Endothelial cell of umbilical vein (primary cell): ENCODE results near the gene DAW1. TPM values are rescaled to one million over a fixed set of nuclear protein-coding genes. Genes with fewer than 3 reads are reported as not detected.

Source experiments
- BruUV-seq: library from RNA; stranded (reverse); fragments of 400-500 nt; replicated peaks from 2 replicates; lab custom pipeline; 2021; lab: Mats Ljungman, UMichigan
- CTCF ChIA-PET: fragments of 300-600, 350-600 bp; sonication (Branson Sonifier 250); formaldehyde crosslinking; loops from one replicate; lab custom pipeline; 2021; ENCODE audit warnings: antibody characterized with exemption, inconsistent platforms; lab: Charles Lee
- POLR2A ChIA-PET: fragments of 300-600, 350-600 bp; sonication (Branson Sonifier 250); formaldehyde crosslinking; loops from one replicate; lab custom pipeline; 2021; ENCODE audit warnings: antibody characterized with exemption, inconsistent platforms; lab: Charles Lee
- DNase-seq: peaks from one replicate; pipeline ENCODE4 v3.0.0-alpha.2; 2011; ENCODE audit warnings: low read depth, low spot score
- FAIRE-seq: peaks from 2 replicates; lab custom pipeline; 2011; peaks lifted over from hg19 to GRCh38; lab: Jason Lieb, UNC
- H2AFZ ChIP-seq: 2 replicates; pipeline ENCODE4 v1.6.0; 2012; ENCODE audit warnings: low read depth, low read length, control low read depth, inconsistent platforms
- H3K27ac ChIP-seq: 2 replicates; pipeline ENCODE4 v1.5.1; 2011; ENCODE audit warnings: low read depth, mild to moderate bottlenecking, control low read depth, low read length, moderate library complexity; ENCODE audit not compliant: insufficient read depth
- H3K27me3 ChIP-seq, 2 experiments: 2 replicates each; pipeline versions ENCODE4 v1.6.0 to v1.6.1; 2011; ENCODE audit warnings: low read length in 2 of 2, mixed read lengths in 1 of 2; ENCODE audit not compliant: control insufficient read depth in 2 of 2, insufficient read depth in 2 of 2
- H3K36me3 ChIP-seq, 2 experiments: 2 replicates in 1 of 2; 3 replicates in 1 of 2; pipeline ENCODE4 v1.5.1; 2011; ENCODE audit warnings: low read length in 2 of 2, mild to moderate bottlenecking in 1 of 2, moderate library complexity in 1 of 2; ENCODE audit not compliant: control insufficient read depth in 2 of 2, insufficient read depth in 2 of 2; ENCODE audit errors: extremely low read depth in 1 of 2
- H3K4me1 ChIP-seq: 3 replicates; pipeline ENCODE4 v1.5.1; 2011; ENCODE audit warnings: mild to moderate bottlenecking, low read length; ENCODE audit not compliant: control insufficient read depth, insufficient read depth; ENCODE audit errors: extremely low read depth
- H3K4me2 ChIP-seq: 2 replicates; pipeline ENCODE4 v1.6.1; 2011; ENCODE audit warnings: low read length, control low read depth, mixed read lengths; ENCODE audit not compliant: insufficient read depth
- H3K4me3 ChIP-seq, 3 experiments: fragments of 200-600 bp in 1 of 3; sonication (generic), shearing (Covaris generic) in 1 of 3; replicated peaks in 1 of 3; 2 replicates each; pipeline ENCODE4 v1.5.1; 2011 to 2016; ENCODE audit warnings: control low read depth in 3 of 3, low read length in 3 of 3, mild to moderate bottlenecking in 2 of 3, inconsistent platforms in 1 of 3, low read depth in 1 of 3, moderate library complexity in 1 of 3; ENCODE audit not compliant: insufficient read depth in 1 of 3
- H3K79me2 ChIP-seq: 2 replicates; pipeline ENCODE4 v1.6.0; 2012; ENCODE audit warnings: low read length, inconsistent platforms; ENCODE audit not compliant: control insufficient read depth, insufficient read depth
- H3K9ac ChIP-seq: replicated peaks from 2 replicates; pipeline ENCODE3; 2011; ENCODE audit warnings: low read length, control low read depth; ENCODE audit not compliant: insufficient read depth; ENCODE audit errors: extremely low read depth
- H3K9me1 ChIP-seq: replicated peaks from 3 replicates; pipeline ENCODE4 v1.6.0; 2011; ENCODE audit warnings: mild to moderate bottlenecking, low read length; ENCODE audit not compliant: control insufficient read depth, insufficient read depth; ENCODE audit errors: extremely low read depth
- H3K9me3 ChIP-seq: replicated peaks from 2 replicates; pipeline ENCODE4 v1.5.1; 2012; ENCODE audit warnings: low read length, inconsistent platforms; ENCODE audit not compliant: control insufficient read depth, insufficient read depth
- H4K20me1 ChIP-seq: replicated peaks from 2 replicates; pipeline ENCODE3; 2011; ENCODE audit warnings: mild to moderate bottlenecking, low read length; ENCODE audit not compliant: control insufficient read depth, insufficient read depth; ENCODE audit errors: extremely low read depth
- EZH2 ChIP-seq: IDR thresholded peaks from 2 replicates; pipeline ENCODE4 v1.6.1; 2012; ENCODE audit warnings: borderline replicate concordance, low read depth, mild to moderate bottlenecking, moderate library complexity, low read length, inconsistent platforms; ENCODE audit not compliant: severe bottlenecking
- FOS ChIP-seq: IDR thresholded peaks from 2 replicates; pipeline ENCODE4 v1.6.1; 2011; ENCODE audit warnings: mild to moderate bottlenecking, low read length, moderate library complexity, borderline replicate concordance; ENCODE audit not compliant: insufficient read depth
- GATA2 ChIP-seq: IDR thresholded peaks from 2 replicates; pipeline ENCODE4 v1.7.0; 2011; ENCODE audit warnings: low read depth, mild to moderate bottlenecking, moderate library complexity, mixed read lengths, low read length; ENCODE audit not compliant: insufficient read length, insufficient read depth
- JUN ChIP-seq: IDR thresholded peaks from 2 replicates; pipeline ENCODE4 v1.6.1; 2011; ENCODE audit warnings: borderline replicate concordance, low read depth; ENCODE audit not compliant: insufficient read length, insufficient read depth
- MAX ChIP-seq: IDR thresholded peaks from 2 replicates; pipeline ENCODE4 v1.6.1; 2011; ENCODE audit not compliant: insufficient read depth, insufficient read length
- MYC ChIP-seq: IDR thresholded peaks from one replicate; pipeline ENCODE4 v1.6.1; 2011; ENCODE audit warnings: mild to moderate bottlenecking, low read depth, low read length
- POLR2A ChIP-seq: IDR thresholded peaks from 2 replicates; pipeline ENCODE4 v1.6.1; 2012; ENCODE audit warnings: low read depth, mild to moderate bottlenecking, control low read depth, low read length
- POLR2AphosphoS5 ChIP-seq: IDR thresholded peaks from 2 replicates; pipeline ENCODE4 v1.6.1; 2012; ENCODE audit warnings: low read depth, mild to moderate bottlenecking, control low read depth, low read length, moderate library complexity; ENCODE audit not compliant: insufficient read depth
- dilution Hi-C: fragments of 300-500 bp; cut with MboI; formaldehyde crosslinking; loops from one replicate; pipeline ENCODE4 v1.15.0; 2019; ENCODE audit warnings: low sequenced_read_pairs; ENCODE audit not compliant: extremely low pct_ligation_motif_present
- intact Hi-C: fragments of 100-400 bp; cut with micrococcal nuclease; formaldehyde crosslinking; loops from one replicate; pipeline ENCODE4 v1.10.0; 2022
- polyA plus RNA-seq, 4 experiments: library from polyadenylated mRNA; depleted of rRNA in 3 of 4; stranded (reverse) in 3 of 4; unstranded in 1 of 4; fragments of >200 nt; gene quantifications; 2 replicates each; pipeline versions ENCODE4 v1.2.1 to v1.2.3, GENCODE V29; 2011 to 2012; ENCODE audit warnings: missing spikeins in 1 of 4
- total RNA-seq: library from RNA; stranded (reverse); gene quantifications from 2 replicates; pipeline ENCODE4 v1.2.3, GENCODE V29; 2021
- TF ChIP-seq, protein P1 (sequence below), 2 donors: IDR thresholded peaks; 1 replicate in 1 of 2; 2 replicates in 1 of 2; pipeline ENCODE4 v1.5.1; 2011; ENCODE audit warnings: low read length in 2 of 2, mild to moderate bottlenecking in 2 of 2, moderate library complexity in 2 of 2, control low read depth in 1 of 2, inconsistent platforms in 1 of 2, low read depth in 1 of 2; ENCODE audit not compliant: insufficient read depth in 1 of 2; ENCODE audit errors: extremely low read depth in 1 of 2

Gene DAW1
- total and polyA plus RNA-seq, 2 donors (not counting 3 experiments of a cell fraction or from before 2014, with no cell fraction given): 1.2 to 2.0 TPM

DNA sequence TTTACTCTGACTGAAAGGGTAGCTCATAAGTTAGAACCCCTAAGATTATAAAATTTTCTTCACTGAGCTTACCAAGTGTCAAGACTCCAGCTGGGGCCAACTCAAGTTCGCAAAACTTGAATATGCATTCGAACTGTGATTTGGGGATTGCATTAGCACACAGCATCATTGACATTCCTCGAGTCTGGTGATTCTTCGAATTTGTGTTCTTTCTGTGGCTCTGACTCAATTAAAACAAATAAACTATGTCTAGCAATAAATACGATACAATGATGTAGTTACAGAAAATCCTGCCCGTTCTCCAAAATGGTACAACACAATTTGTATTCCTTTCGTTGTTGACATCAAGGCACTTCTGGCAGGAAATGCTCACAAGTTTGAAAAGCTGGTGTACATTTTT is 46.7 kb upstream of the DAW1 start:
- H3K27me3 ChIP-seq: no peaks in the 10 kb centered on the region
- H3K9ac ChIP-seq: no peak overlapping the region
- H2AFZ ChIP-seq: no peak overlapping the region
- no peaks in the 10 kb centered on the region for H3K9me3 ChIP-seq
- no peak for DNase-seq
- ChIA-PET POLR2A (no interaction called here), CTCF (interaction anchor here (1.8 kb wide), 1 partner anchor 38 kb away, joined by 4 read pairs; no protein-coding TSS in a partner anchor)
- no peak overlapping the region for H3K4me2 ChIP-seq
- no peak overlapping the region for H3K27ac ChIP-seq
- H3K36me3 ChIP-seq: no peaks in the 10 kb centered on the region
- H3K4me1 ChIP-seq: no peaks in the 10 kb centered on the region
- no peak for TF ChIP-seq JUN
- TF ChIP-seq, protein P1, sequence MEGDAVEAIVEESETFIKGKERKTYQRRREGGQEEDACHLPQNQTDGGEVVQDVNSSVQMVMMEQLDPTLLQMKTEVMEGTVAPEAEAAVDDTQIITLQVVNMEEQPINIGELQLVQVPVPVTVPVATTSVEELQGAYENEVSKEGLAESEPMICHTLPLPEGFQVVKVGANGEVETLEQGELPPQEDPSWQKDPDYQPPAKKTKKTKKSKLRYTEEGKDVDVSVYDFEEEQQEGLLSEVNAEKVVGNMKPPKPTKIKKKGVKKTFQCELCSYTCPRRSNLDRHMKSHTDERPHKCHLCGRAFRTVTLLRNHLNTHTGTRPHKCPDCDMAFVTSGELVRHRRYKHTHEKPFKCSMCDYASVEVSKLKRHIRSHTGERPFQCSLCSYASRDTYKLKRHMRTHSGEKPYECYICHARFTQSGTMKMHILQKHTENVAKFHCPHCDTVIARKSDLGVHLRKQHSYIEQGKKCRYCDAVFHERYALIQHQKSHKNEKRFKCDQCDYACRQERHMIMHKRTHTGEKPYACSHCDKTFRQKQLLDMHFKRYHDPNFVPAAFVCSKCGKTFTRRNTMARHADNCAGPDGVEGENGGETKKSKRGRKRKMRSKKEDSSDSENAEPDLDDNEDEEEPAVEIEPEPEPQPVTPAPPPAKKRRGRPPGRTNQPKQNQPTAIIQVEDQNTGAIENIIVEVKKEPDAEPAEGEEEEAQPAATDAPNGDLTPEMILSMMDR (IDR thresholded peaks at IDR 0.05; ENCODE audit: extremely low read depth in 1 of 2, insufficient read depth in 1 of 2, low read depth in 1 of 2, low read length in 2 of 2): no peak
- no peak for TF ChIP-seq MAX
- TF ChIP-seq GATA2: no peak
- TF ChIP-seq FOS: no peak
- no peak for TF ChIP-seq MYC
- no peak for TF ChIP-seq EZH2
- no peak for TF ChIP-seq POLR2A
- TF ChIP-seq POLR2AphosphoS5: no peak
- intact Hi-C loops (no loop called here), dilution Hi-C loops (no loop called here)
- H3K9me1 ChIP-seq: no peaks in the 10 kb centered on the region
- no peaks in the 10 kb centered on the region for H3K79me2 ChIP-seq
- no peak for FAIRE-seq
- BruUV-seq: no TSS peak
- H4K20me1 ChIP-seq: no peaks in the 10 kb centered on the region
- no peak overlapping the region for H3K4me3 ChIP-seq
